ENCODE results near the gene FAM110D.

DNA sequence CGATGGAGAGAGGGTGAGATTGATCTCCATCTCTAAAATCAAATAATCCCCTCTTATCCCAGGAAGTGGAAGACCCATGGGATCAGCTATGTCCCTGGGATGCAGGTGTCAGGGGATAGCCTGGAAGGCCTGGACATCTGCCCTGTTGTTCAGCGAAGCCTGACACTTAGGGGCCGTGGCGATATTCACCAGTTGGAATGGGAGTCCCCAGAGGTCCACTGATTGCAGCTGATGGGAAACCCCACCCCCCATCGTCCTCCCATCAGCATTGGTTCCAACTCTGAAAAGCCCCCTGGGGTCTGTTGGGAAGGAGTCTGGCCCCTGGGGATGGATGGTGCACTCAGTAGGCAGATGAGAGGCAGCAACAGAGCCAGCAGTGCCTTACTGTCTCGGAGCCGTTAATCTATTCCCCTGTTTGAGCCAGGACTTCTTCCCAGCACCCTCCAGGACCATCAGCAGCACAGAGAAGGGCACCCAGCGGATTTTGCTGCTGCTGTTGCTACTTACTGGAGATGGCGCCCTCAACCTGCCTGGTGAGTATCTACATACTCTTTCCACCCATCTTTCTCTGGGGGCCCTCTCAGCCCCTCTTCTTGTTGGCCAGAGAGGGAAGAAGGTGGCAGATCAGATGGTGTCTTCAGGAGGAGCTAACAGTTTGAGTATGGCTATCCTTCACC lies 44.9 kb downstream of the FAM110D start:
- TF ChIP-seq EZH2 (IDR thresholded peaks at IDR 0.05; ENCODE audit: borderline replicate concordance) (no peak), EZH2phosphoT487 (IDR thresholded peaks at IDR 0.05; ENCODE audit: low read depth, severe bottlenecking, unreplicated experiment) (no peak), CTCF (IDR thresholded peaks at IDR 0.05; ENCODE audit: poor library complexity) (no peak)
